ENCODE measurements around the gene TMEM38B. TPM values are rescaled to one million over a fixed set of nuclear protein-coding genes. Genes with fewer than 3 reads are reported as not detected.
A peak's percentile ranks its signal among the peaks of the same experiment; 100 is the strongest.

The TMEM38B gene
- total RNA-seq, 1 donor from 2014 or later = 12.1 TPM

DNA sequence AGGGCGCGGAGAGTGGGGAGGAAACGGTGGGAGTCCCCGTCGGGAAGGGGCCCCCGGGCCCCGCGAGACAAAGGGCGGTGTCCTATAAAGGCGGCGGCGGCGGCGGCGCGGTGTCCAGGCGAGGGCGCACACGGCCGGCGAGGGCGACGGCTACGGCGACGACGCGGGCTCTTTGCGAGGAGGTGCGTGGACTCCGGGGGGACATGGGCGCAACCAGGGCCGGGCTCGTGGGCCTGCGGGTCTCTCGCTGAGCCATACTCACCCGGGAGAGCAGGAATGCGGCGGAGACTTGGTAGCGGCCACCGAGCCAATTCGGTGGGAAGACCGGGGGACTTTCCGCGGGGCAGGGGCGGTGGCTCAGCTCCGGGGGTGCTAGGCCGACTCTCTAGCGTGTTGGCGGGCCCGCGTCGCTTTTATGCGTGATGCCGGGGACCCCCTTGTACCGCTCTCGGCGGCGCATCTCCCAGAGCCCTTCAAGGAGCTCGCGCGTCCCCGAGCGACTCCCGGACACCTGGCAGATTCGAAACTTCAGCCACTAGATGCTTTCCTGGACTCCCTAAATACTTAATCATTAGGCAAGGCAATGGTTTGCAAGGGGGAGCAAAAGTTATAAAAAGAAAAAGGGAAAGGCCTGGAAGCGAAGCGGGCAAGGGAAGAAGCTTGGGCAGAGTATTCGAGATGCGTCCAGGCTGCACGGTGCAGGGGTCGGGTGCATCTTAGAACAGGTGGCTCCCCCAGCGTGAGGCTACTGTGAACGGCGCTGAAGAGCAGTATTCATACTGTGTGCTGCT lies 38.0 kb upstream of the TMEM38B start:
- Mint-ChIP-seq H3K4me3 (ENCODE audit: unreplicated experiment) (peak overlapping the region; percentile 74), H3K4me1 (ENCODE audit: low read depth) (peaks cover 7% of the 10 kb centered on the region), H3K27ac (ENCODE audit: unreplicated experiment) (peak overlapping the region; percentile 14), H3K36me3 (ENCODE audit: low read depth) (no peaks in the 10 kb centered on the region), H3K9me3 (ENCODE audit: low read depth) (no peaks in the 10 kb centered on the region), H3K27me3 (ENCODE audit: low read depth) (peaks cover 12% of the 10 kb centered on the region)
- TF ChIP-seq, protein P1, sequence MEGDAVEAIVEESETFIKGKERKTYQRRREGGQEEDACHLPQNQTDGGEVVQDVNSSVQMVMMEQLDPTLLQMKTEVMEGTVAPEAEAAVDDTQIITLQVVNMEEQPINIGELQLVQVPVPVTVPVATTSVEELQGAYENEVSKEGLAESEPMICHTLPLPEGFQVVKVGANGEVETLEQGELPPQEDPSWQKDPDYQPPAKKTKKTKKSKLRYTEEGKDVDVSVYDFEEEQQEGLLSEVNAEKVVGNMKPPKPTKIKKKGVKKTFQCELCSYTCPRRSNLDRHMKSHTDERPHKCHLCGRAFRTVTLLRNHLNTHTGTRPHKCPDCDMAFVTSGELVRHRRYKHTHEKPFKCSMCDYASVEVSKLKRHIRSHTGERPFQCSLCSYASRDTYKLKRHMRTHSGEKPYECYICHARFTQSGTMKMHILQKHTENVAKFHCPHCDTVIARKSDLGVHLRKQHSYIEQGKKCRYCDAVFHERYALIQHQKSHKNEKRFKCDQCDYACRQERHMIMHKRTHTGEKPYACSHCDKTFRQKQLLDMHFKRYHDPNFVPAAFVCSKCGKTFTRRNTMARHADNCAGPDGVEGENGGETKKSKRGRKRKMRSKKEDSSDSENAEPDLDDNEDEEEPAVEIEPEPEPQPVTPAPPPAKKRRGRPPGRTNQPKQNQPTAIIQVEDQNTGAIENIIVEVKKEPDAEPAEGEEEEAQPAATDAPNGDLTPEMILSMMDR (IDR thresholded peaks at IDR 0.05) = peak; percentile 69
- no peak for DNase-seq (ENCODE audit: low spot score)

DNA sequence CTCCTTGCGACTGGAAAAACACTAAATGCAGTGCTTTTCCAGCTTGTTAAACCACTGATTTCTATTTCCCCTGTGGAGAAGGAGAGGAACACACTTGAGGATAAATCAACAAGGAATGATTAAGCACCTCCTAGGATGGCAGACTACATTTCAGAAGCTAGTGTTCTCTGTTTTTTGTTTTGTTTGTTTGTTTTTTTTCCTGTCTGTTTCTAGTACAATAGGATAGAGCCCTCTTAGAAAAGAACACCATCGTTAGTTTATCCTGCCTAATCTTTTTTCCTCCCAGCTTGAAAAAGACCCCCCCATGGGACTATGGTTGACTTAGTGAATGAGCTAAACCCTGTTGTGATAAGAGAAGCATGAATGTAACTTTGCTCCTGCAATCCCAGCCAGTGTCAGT lies 36.0 kb upstream of the TMEM38B start:
- no peak for DNase-seq (ENCODE audit: low spot score)
- no peak overlapping the region for H3K27ac Mint-ChIP-seq (ENCODE audit: unreplicated experiment)
- H3K9me3 Mint-ChIP-seq (ENCODE audit: low read depth) = no peaks in the 10 kb centered on the region
- peaks cover 12% of the 10 kb centered on the region for H3K27me3 Mint-ChIP-seq (ENCODE audit: low read depth)
- TF ChIP-seq, protein P1 (IDR thresholded peaks at IDR 0.05) = no peak
- no peaks in the 10 kb centered on the region for H3K36me3 Mint-ChIP-seq (ENCODE audit: low read depth)
- H3K4me3 Mint-ChIP-seq (ENCODE audit: unreplicated experiment) = no peak overlapping the region
- H3K4me1 Mint-ChIP-seq (ENCODE audit: low read depth) = peaks cover 7% of the 10 kb centered on the region

DNA sequence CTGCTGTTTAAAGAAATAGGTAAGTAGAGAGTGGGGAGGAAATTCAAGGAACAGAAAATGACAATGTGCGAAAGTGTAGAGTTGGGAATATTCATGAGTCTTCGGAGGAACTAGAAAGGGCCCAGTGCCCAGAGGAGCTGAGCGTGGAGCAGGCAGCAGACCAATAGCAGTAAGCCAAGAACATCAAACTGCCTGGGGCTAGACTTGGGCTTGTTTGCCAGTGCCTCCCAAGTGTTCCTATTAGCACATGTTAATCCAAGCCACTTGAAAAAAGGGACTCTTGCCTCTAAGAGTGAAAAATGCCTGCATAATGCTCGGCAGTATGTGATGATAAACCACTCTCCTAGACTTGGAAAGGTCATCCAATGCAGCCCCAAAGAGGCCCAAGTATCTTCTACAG lies 33.3 kb upstream of the TMEM38B start:
- Mint-ChIP-seq H3K27ac (ENCODE audit: unreplicated experiment) (no peak overlapping the region), H3K4me3 (ENCODE audit: unreplicated experiment) (no peak overlapping the region), H3K4me1 (ENCODE audit: low read depth) (peaks cover 7% of the 10 kb centered on the region), H3K36me3 (ENCODE audit: low read depth) (no peaks in the 10 kb centered on the region), H3K9me3 (ENCODE audit: low read depth) (no peaks in the 10 kb centered on the region), H3K27me3 (ENCODE audit: low read depth) (peaks cover 10% of the 10 kb centered on the region)
- no peak for DNase-seq (ENCODE audit: low spot score)
- TF ChIP-seq, protein P1 (IDR thresholded peaks at IDR 0.05) = no peak

DNA sequence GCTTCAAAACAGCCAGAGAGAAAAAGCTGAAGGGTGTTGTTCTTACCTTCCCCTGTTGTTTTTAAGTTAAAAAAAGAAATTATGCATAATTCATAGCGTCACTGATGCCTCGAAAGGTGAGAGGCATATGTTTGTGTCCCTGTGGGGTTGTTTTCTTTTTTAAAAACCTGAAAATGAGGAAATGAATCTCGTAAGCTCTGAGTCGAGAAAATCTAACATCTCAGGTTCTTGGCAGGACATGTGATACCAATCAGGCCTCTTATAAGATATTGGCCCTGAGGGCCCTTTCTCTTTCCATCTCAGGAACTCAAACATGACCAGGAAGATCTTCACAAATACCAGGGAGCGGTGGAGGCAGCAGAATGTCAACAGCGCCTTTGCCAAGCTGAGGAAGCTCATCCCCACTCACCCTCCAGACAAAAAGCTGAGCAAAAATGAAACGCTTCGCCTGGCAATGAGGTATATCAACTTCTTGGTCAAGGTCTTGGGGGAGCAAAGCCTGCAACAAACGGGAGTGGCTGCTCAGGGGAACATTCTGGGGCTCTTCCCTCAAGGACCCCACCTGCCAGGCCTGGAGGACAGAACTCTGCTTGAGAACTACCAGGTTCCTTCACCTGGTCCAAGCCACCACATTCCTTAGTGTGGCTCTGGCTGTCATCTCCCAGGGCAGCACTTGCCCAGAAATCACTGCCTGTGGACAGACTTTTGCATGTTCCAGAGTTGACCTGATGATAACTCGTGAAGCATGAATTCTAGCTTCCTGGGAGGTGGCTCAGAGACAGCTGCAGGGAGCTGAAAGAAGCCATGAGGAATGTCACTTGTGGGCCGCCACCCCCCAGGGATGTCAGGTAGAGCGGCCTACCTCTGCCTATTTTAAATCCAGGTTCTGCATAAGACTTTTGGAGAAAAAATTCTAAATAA lies 31.9 kb upstream of the TMEM38B start, which contains the start of gene TAL2:
Gene TAL2 (plus strand): TSS at position 274 of the 921 bp plus-strand sequence. CDS start 40 bp downstream, at position 314.
- TF ChIP-seq, protein P1 (IDR thresholded peaks at IDR 0.05) = no peak
- no peaks in the 10 kb centered on the region for H3K4me1 Mint-ChIP-seq (ENCODE audit: low read depth)
- no peak within 1 kb of the TSS for H3K4me3 Mint-ChIP-seq (ENCODE audit: unreplicated experiment)
- no peak for DNase-seq (ENCODE audit: low spot score)
- H3K27ac Mint-ChIP-seq (ENCODE audit: unreplicated experiment) = no peak within 1 kb of the TSS
- H3K9me3 Mint-ChIP-seq (ENCODE audit: low read depth) = no peaks in the 10 kb centered on the region
- H3K36me3 Mint-ChIP-seq (ENCODE audit: low read depth) = no peaks in the 10 kb centered on the region
- H3K27me3 Mint-ChIP-seq (ENCODE audit: low read depth) = peaks cover 8% of the 10 kb centered on the region

DNA sequence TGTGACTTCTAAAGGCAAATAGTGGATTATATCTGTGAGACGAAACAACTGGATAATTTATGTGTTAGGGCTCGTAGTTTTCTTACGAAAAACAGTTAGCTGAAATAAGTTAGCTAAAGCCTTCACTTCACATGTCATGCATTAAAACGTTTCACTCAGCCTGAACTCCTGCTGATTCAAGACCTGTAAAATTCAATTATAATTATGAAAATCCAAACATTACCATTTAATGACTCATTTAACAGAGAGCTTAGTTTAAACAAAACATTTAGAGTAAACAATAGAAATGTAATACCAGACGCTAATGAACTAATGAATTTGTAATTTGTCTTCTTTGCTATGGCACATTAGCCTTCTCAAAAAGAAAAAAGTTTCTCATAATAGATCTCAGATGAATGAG lies 30.4 kb upstream of the TMEM38B start:
- no peak for DNase-seq (ENCODE audit: low spot score)
- Mint-ChIP-seq H3K4me1 (ENCODE audit: low read depth) (no peaks in the 10 kb centered on the region), H3K36me3 (ENCODE audit: low read depth) (no peaks in the 10 kb centered on the region), H3K27me3 (ENCODE audit: low read depth) (peaks cover 9% of the 10 kb centered on the region), H3K27ac (ENCODE audit: unreplicated experiment) (no peak overlapping the region), H3K9me3 (ENCODE audit: low read depth) (no peaks in the 10 kb centered on the region), H3K4me3 (ENCODE audit: unreplicated experiment) (no peak overlapping the region)
- TF ChIP-seq, protein P1 (IDR thresholded peaks at IDR 0.05) = no peak

Data from chondrocyte (in vitro differentiated cells).